Measurements from ENCODE around the gene HOXA5. TPM values are rescaled to one million over a fixed set of nuclear protein-coding genes. Genes with fewer than 3 reads are reported as not detected.

Gene HOXA5
- total and polyA plus RNA-seq, 5 donors = 0.17 to 0.43 TPM; not detected in 3

- peak; percentile 75 to 83 for ATAC-seq
- intact Hi-C loops (cut with DNase I) = loop anchor here in 2 of 4 donors (10.0 kb wide), 3 partner anchors 286 to 1276 kb away; partner anchors contain the start of gene SKAP2 (in 1 of the 2)
- no peaks in the 10 kb centered on the region for H3K9me3 ChIP-seq (ENCODE audit: control insufficient read depth, low read length)
- peak overlapping the region; percentile 5 for H3K4me3 ChIP-seq (ENCODE audit: low read length)
- H3K4me1 ChIP-seq (ENCODE audit: control insufficient read depth, insufficient read depth, low read length) = peaks cover 5% of the 10 kb centered on the region
- DNase-seq = peak; percentile 72 to 87 (median 87)
- H3K27ac ChIP-seq (ENCODE audit: low read length) = no peak overlapping the region
- H3K27me3 ChIP-seq (ENCODE audit: control insufficient read depth, insufficient read depth) = no peaks in the 10 kb centered on the region
- WGBS = 2% methylated on average over 58 of the region's 58 CpGs
These were observed 7.3 kb upstream of the HOXA5 start for GRCh38 chr7:27150568-27151340.

GRCh38 chr7:27149842-27150567 lies 6.5 kb upstream of the HOXA5 start:
- Histone ChIP-seq H3K9me3 (ENCODE audit: control insufficient read depth, low read length) (no peaks in the 10 kb centered on the region), H3K27ac (ENCODE audit: low read length) (no peak overlapping the region), H3K27me3 (ENCODE audit: control insufficient read depth, insufficient read depth) (no peaks in the 10 kb centered on the region), H3K4me1 (ENCODE audit: control insufficient read depth, insufficient read depth, low read length) (peaks cover 5% of the 10 kb centered on the region), H3K4me3 (ENCODE audit: low read length) (no peak overlapping the region)
- intact Hi-C loops (cut with DNase I) = loop anchor here in 2 of 4 donors (5.0 to 10.0 kb wide), 4 partner anchors 285 to 1275 kb away; partner anchors contain the start of gene SKAP2 (in 1 of the 2)
- ATAC-seq (no peak), DNase-seq (peak in 1 of 3 donors; percentile 33)
- 39% methylated on average over 13 of the region's 13 CpGs for WGBS

GRCh38 chr7:27148756-27149641 lies 5.5 kb upstream of the HOXA5 start:
- Histone ChIP-seq H3K9me3 (ENCODE audit: control insufficient read depth, low read length) (no peaks in the 10 kb centered on the region), H3K27ac (ENCODE audit: low read length) (no peak overlapping the region), H3K4me3 (ENCODE audit: low read length) (no peak overlapping the region), H3K27me3 (ENCODE audit: control insufficient read depth, insufficient read depth) (peaks cover under 1% of the 10 kb centered on the region), H3K4me1 (ENCODE audit: control insufficient read depth, insufficient read depth, low read length) (peaks cover 2% of the 10 kb centered on the region)
- DNase-seq (peak in 1 of 3 donors; percentile 35), ATAC-seq (no peak)
- 38% methylated on average over 30 of the region's 30 CpGs for WGBS
- intact Hi-C loops (cut with DNase I) = loop anchor here in 1 of 4 donors (5.0 kb wide), 1 partner anchor 297 kb away; no protein-coding TSS in a partner anchor

- no peak for ATAC-seq
- peaks cover 2% of the 10 kb centered on the region for H3K4me1 ChIP-seq (ENCODE audit: control insufficient read depth, insufficient read depth, low read length)
- no peak overlapping the region for H3K27ac ChIP-seq (ENCODE audit: low read length)
- 20% methylated on average over 28 of the region's 28 CpGs for whole genome bisulfite sequencing
- H3K4me3 ChIP-seq (ENCODE audit: low read length) = peak overlapping the region; percentile 38
- DNase-seq = peak in 1 of 3 donors; percentile 43
- no peaks in the 10 kb centered on the region for H3K9me3 ChIP-seq (ENCODE audit: control insufficient read depth, low read length)
- peaks cover 3% of the 10 kb centered on the region for H3K27me3 ChIP-seq (ENCODE audit: control insufficient read depth, insufficient read depth)
- intact Hi-C loops (cut with DNase I) = loop anchor here in 1 of 4 donors (5.0 kb wide), 1 partner anchor 296 kb away; no protein-coding TSS in a partner anchor
These were observed 4.7 kb upstream of the HOXA5 start for GRCh38 chr7:27148031-27148755.

- Histone ChIP-seq H3K4me1 (ENCODE audit: control insufficient read depth, insufficient read depth, low read length) (peaks cover 2% of the 10 kb centered on the region), H3K27ac (ENCODE audit: low read length) (no peak within 1 kb of the TSS), H3K27me3 (ENCODE audit: control insufficient read depth, insufficient read depth) (peaks cover 3% of the 10 kb centered on the region), H3K9me3 (ENCODE audit: control insufficient read depth, low read length) (no peaks in the 10 kb centered on the region), H3K4me3 (ENCODE audit: low read length) (peak within 1 kb of the TSS; percentile 38)
- peak in 2 of 3 donors; percentile 22 to 50 for DNase-seq
- no peak for ATAC-seq
- 11% methylated on average over 63 of the region's 63 CpGs for WGBS
- intact Hi-C loops (cut with DNase I) = loop anchor here in 1 of 4 donors (5.0 kb wide), 1 partner anchor 295 kb away; no protein-coding TSS in a partner anchor
These were observed 3.9 kb upstream of the HOXA5 start, which contains the start of gene HOXA6 for GRCh38 chr7:27147199-27148030. HOXA6 (minus strand) TSS chr7:27147774; CDS start chr7:27147749, 25 bp downstream.

GRCh38 chr7:27146491-27147198 lies 3.2 kb upstream of the HOXA5 start:
- no peak for ATAC-seq
- Histone ChIP-seq H3K4me1 (ENCODE audit: control insufficient read depth, insufficient read depth, low read length) (peaks cover 2% of the 10 kb centered on the region), H3K9me3 (ENCODE audit: control insufficient read depth, low read length) (no peaks in the 10 kb centered on the region), H3K27me3 (ENCODE audit: control insufficient read depth, insufficient read depth) (peaks cover 3% of the 10 kb centered on the region), H3K4me3 (ENCODE audit: low read length) (no peak overlapping the region), H3K27ac (ENCODE audit: low read length) (no peak overlapping the region)
- intact Hi-C loops (cut with DNase I) = loop anchor here in 1 of 4 donors (5.0 kb wide), 1 partner anchor 294 kb away; no protein-coding TSS in a partner anchor
- 46% methylated on average over 5 of the region's 5 CpGs for WGBS
- no peak for DNase-seq

GRCh38 chr7:27145914-27146412 lies 2.5 kb upstream of the HOXA5 start:
- H3K4me1 ChIP-seq (ENCODE audit: control insufficient read depth, insufficient read depth, low read length) = no peaks in the 10 kb centered on the region
- 44% methylated on average over 11 of the region's 11 CpGs for WGBS

GRCh38 chr7:27145165-27145913 lies 1.9 kb upstream of the HOXA5 start:
- no peaks in the 10 kb centered on the region for H3K9me3 ChIP-seq (ENCODE audit: control insufficient read depth, low read length)
- DNase-seq (peak in 1 of 3 donors; percentile 15), ATAC-seq (no peak)
- no peaks in the 10 kb centered on the region for H3K4me1 ChIP-seq (ENCODE audit: control insufficient read depth, insufficient read depth, low read length)
- peaks cover 3% of the 10 kb centered on the region for H3K27me3 ChIP-seq (ENCODE audit: control insufficient read depth, insufficient read depth)
- H3K4me3 ChIP-seq (ENCODE audit: low read length) = peak overlapping the region; percentile 0
- no peak overlapping the region for H3K27ac ChIP-seq (ENCODE audit: low read length)
- intact Hi-C loops (cut with DNase I) = loop anchor here in 1 of 4 donors (5.0 kb wide), 1 partner anchor 293 kb away; no protein-coding TSS in a partner anchor
- 37% methylated on average over 47 of the region's 47 CpGs for WGBS

More at GRCh38 chr7:27145914-27146412, 2.5 kb upstream of the HOXA5 start:
- H3K27me3 ChIP-seq (ENCODE audit: control insufficient read depth, insufficient read depth) = peaks cover 3% of the 10 kb centered on the region
- no peak overlapping the region for H3K27ac ChIP-seq (ENCODE audit: low read length)
- no peak for ATAC-seq
- DNase-seq = no peak
- H3K4me3 ChIP-seq (ENCODE audit: low read length) = no peak overlapping the region
- no peaks in the 10 kb centered on the region for H3K9me3 ChIP-seq (ENCODE audit: control insufficient read depth, low read length)
- intact Hi-C loops (cut with DNase I) = loop anchor here in 1 of 4 donors (5.0 kb wide), 1 partner anchor 294 kb away; no protein-coding TSS in a partner anchor
